SK-N-MC (cell line): ENCODE results near the gene GIPC1.

Source experiments
- EZH2 ChIP-seq: fragments of 200-600 bp; sonication (generic); IDR thresholded peaks from one replicate; pipeline ENCODE4 v1.6.1; 2017; ENCODE audit warnings: antibody characterized with exemption
- FOXP2 ChIP-seq: optimal IDR thresholded peaks from 2 replicates; pipeline ENCODE3; 2011; ENCODE audit warnings: mild to moderate bottlenecking, moderate library complexity; ENCODE audit not compliant: insufficient read depth; ENCODE audit errors: extremely low read length, control extremely low read depth
- POLR2AphosphoS5 ChIP-seq: IDR thresholded peaks from 2 replicates; pipeline ENCODE4 v1.6.1; 2012; ENCODE audit warnings: mild to moderate bottlenecking, low read depth, low read length, borderline replicate concordance

- TF ChIP-seq EZH2 (no peak), POLR2AphosphoS5 (no peak), FOXP2 (no peak)
These were observed 22.6 kb downstream of the GIPC1 start for GRCh38 chr19:14473073-14473977.
